ENCODE results near the gene FBXO9. TPM values are rescaled to one million over a fixed set of nuclear protein-coding genes. Genes with fewer than 3 reads are reported as not detected.
"Not testable (repeated sequence)": the region's sequence is repeated elsewhere in the genome, so short reads cannot be mapped to it uniquely, and the experiment has no call there.

The FBXO9 gene
- total RNA-seq, 4 donors from 2014 or later = 50.6 to 71.8 (median 66.7) TPM

DNA sequence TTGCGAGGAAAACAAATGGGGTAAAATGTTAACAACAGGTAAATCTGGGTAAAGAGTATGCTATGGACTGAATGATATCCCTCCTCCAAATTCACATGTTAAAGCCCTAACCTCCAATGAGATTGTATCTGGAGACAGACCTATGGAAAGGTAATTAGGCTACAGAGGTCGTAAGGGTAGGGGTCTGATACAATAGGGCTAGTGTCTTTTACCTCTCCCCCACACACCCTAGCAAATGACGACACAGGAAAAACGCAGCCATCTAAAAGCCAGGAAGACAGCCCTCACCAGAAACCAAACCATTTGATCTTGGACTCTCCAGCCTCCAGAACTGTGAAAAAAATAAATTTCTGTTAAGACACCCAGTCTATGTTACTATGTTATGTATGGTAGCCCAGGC, 20.6 kb upstream of the FBXO9 start:
- H3K4me1 ChIP-seq = peaks cover 0 to 69% (median 16%) of the 10 kb centered on the region in 4 donors

DNA sequence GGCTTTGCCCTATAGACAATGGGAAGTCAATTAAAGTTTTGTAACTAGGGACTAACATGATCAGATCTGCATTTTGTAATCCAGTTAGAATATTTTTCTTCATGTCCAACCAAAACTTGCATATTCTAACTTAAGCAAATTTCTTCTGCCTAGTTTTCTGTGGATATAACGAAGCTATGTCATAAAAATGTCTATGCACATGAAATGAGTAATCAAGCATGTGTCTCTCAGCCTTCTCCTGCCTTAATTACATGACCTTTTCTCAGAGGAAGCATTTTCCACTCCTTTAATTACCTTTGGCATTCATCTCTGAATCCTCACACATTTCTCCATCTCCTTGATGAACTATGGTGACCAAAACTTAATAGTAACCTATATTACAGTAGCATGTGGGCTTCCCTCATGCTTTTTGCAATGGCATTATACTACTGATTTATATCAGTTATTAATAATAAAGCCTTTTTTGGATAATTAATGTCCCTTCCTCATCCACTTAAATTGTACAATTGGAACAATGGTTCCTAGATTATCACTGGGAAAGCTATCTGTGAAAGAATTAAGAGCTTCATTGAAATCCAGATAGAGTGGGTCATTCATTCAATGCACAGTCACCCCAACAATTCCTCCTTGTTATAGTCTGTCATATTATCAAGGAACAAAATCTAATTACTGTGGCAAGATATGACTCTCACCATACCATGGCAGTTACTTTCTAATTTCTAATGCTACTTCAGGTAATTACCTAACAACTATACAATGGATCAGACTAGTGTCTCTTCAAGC, 19.1 kb upstream of the FBXO9 start:
- Histone ChIP-seq H3K9me3 (peaks cover 0 to under 1% (median 0%) of the 10 kb centered on the region in 4 donors), H3K27ac (no peak overlapping the region), H3K36me3 (peaks cover 0 to 7% (median 0%) of the 10 kb centered on the region in 3 donors), H3K4me3 (no peak overlapping the region), H3K4me1 (peaks cover 0 to 69% (median 16%) of the 10 kb centered on the region in 4 donors), H3K27me3 (no peaks in the 10 kb centered on the region)
- WGBS, 2 donors = 90% methylated on average over 1 of the region's 1 CpG
- TF ChIP-seq EP300 (IDR thresholded peaks at IDR 0.05) = no peak
- TF ChIP-seq, protein P1, sequence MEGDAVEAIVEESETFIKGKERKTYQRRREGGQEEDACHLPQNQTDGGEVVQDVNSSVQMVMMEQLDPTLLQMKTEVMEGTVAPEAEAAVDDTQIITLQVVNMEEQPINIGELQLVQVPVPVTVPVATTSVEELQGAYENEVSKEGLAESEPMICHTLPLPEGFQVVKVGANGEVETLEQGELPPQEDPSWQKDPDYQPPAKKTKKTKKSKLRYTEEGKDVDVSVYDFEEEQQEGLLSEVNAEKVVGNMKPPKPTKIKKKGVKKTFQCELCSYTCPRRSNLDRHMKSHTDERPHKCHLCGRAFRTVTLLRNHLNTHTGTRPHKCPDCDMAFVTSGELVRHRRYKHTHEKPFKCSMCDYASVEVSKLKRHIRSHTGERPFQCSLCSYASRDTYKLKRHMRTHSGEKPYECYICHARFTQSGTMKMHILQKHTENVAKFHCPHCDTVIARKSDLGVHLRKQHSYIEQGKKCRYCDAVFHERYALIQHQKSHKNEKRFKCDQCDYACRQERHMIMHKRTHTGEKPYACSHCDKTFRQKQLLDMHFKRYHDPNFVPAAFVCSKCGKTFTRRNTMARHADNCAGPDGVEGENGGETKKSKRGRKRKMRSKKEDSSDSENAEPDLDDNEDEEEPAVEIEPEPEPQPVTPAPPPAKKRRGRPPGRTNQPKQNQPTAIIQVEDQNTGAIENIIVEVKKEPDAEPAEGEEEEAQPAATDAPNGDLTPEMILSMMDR (IDR thresholded peaks at IDR 0.05) = no peak
- TF ChIP-seq POLR2A (IDR thresholded peaks at IDR 0.05) = no peak
- no peak for DNase-seq (ENCODE audit: low spot score in 2 of 2)

More for the DNA sequence above, 20.6 kb upstream of the FBXO9 start:
- H3K27ac ChIP-seq = no peak overlapping the region
- peaks cover 0 to 19% (median 7%) of the 10 kb centered on the region in 3 donors for H3K36me3 ChIP-seq
- TF ChIP-seq POLR2A (IDR thresholded peaks at IDR 0.05) (no peak), EP300 (IDR thresholded peaks at IDR 0.05) (no peak)
- TF ChIP-seq, protein P1 (IDR thresholded peaks at IDR 0.05) = no peak
- WGBS, 2 donors = 53 to 58% methylated on average over 4 of the region's 4 CpGs
- H3K4me3 ChIP-seq = no peak overlapping the region
- H3K27me3 ChIP-seq = no peaks in the 10 kb centered on the region
- H3K9me3 ChIP-seq = no peaks in the 10 kb centered on the region
- no peak for DNase-seq (ENCODE audit: low spot score in 2 of 2)

DNA sequence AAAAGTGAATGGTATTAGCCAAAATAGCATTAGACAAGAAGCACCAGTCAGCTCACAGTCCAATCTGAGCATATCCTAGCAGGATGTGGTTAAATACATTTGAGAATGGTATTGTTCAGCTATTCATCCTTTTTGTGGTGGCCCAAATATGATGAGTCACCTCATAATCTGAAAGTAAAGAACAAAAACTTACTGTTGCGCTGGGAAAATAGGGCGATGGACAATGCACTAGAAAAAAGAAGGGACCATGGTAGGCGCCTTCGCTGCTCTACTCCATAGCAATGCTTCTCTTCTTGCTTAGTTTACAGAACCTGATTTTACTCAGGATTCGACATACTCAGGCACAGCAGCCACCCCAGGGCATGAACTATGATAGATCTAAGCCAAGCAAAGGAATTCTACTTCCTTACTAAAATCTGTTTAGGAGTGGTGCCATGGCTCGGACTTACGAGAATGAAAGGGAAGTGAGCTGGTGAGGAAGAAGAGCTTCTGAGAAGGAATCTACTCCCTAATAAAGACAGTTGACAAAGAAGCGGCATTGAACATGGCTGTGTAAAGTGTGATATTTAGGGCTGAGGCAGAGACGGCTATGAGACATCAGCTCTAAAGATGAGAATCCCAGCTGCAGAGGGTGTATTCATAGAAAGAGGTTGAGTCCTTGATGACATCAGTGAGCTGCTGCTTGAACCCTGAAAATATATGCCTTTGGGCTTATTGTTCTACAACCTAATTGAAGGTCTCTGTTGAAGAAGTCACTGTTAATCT, 16.6 kb upstream of the FBXO9 start:
- TF ChIP-seq EP300 (IDR thresholded peaks at IDR 0.05) (no peak), POLR2A (IDR thresholded peaks at IDR 0.05) (no peak)
- TF ChIP-seq, protein P1 (IDR thresholded peaks at IDR 0.05) = no peak
- H3K9me3 ChIP-seq = peaks cover 0 to 6% (median 0%) of the 10 kb centered on the region in 4 donors
- DNase-seq (ENCODE audit: low spot score in 2 of 2) = no peak
- peak overlapping the region in 2 of 4 donors; percentile 21 to 60 for H3K27ac ChIP-seq
- no peaks in the 10 kb centered on the region for H3K27me3 ChIP-seq
- peak overlapping the region in 1 of 4 donors; percentile 21 for H3K4me3 ChIP-seq
- WGBS, 2 donors = 51 to 58% methylated on average over 9 of the region's 9 CpGs
- peaks cover 0 to 18% (median 0%) of the 10 kb centered on the region in 3 donors for H3K36me3 ChIP-seq
- peaks cover 0 to 46% (median 6%) of the 10 kb centered on the region in 4 donors for H3K4me1 ChIP-seq

GRCh38 chr6:53049415-53049814, 15.8 kb upstream of the FBXO9 start:
- Histone ChIP-seq H3K27ac (no peak overlapping the region), H3K36me3 (peaks cover 0 to 26% (median 0%) of the 10 kb centered on the region in 3 donors), H3K9me3 (peaks cover 0 to 6% (median 0%) of the 10 kb centered on the region in 4 donors), H3K4me1 (peaks cover 0 to 46% (median 3%) of the 10 kb centered on the region in 4 donors), H3K27me3 (no peaks in the 10 kb centered on the region), H3K4me3 (no peak overlapping the region)
- no peak for DNase-seq (ENCODE audit: low spot score in 2 of 2)
- TF ChIP-seq, protein P1 (IDR thresholded peaks at IDR 0.05) = no peak
- 74 to 79% methylated on average over 1 of the region's 1 CpG for WGBS, 2 donors

- peaks cover 0 to 43% (median 2%) of the 10 kb centered on the region in 4 donors for H3K4me1 ChIP-seq
- H3K27ac ChIP-seq; H3K9me3 ChIP-seq; DNase-seq (ENCODE audit: low spot score in 2 of 2); H3K27me3 ChIP-seq; H3K4me3 ChIP-seq: not testable (repeated sequence)
- H3K36me3 ChIP-seq = peaks cover 0 to 27% (median 0%) of the 10 kb centered on the region in 3 donors
- 95 to 99% methylated on average over 3 of the region's 3 CpGs for WGBS, 2 donors
Measured at GRCh38 chr6:53052152-53052551, 13.1 kb upstream of the FBXO9 start.

Data from tibial nerve (tissue), 4 donors.